Stimulated activated CD8-positive, alpha-beta memory T cell treated with anti-CD3 and anti-CD28 coated beads, Interleukin-7, amount 100 ng/mL, for 1 hour (primary cell): ENCODE data around the gene TULP4.
"Not testable (repeated sequence)": the region's sequence is repeated elsewhere in the genome, so short reads cannot be mapped to it uniquely, and the experiment has no call there.

Experiments
- DNase-seq, 2 donors: peaks; one replicate each; pipeline ENCODE4 v3.0.0-alpha.2; 2020; ENCODE audit warnings: low read depth in 2 of 2

TULP4 gene

DNA sequence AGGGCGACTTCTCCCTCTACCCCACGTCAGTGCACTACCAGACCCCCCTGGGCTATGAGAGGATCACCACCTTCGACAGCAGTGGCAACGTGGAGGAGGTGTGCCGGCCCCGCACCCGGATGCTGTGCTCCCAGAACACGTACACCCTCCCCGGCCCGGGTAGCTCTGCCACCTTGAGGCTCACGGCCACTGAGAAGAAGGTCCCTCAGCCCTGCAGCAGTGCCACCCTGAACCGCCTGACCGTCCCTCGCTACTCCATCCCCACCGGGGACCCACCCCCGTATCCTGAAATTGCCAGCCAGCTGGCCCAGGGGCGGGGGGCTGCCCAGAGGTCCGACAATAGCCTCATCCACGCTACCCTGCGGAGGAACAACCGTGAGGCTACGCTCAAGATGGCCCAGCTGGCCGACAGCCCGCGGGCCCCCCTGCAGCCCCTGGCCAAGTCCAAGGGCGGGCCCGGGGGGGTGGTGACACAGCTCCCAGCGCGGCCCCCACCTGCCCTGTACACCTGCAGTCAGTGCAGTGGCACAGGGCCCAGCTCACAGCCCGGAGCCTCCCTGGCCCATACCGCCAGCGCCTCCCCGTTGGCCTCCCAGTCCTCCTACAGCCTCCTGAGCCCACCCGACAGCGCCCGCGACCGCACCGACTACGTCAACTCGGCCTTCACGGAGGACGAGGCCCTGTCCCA, 190.1 kb downstream of the TULP4 start:
- no peak for DNase-seq

DNA sequence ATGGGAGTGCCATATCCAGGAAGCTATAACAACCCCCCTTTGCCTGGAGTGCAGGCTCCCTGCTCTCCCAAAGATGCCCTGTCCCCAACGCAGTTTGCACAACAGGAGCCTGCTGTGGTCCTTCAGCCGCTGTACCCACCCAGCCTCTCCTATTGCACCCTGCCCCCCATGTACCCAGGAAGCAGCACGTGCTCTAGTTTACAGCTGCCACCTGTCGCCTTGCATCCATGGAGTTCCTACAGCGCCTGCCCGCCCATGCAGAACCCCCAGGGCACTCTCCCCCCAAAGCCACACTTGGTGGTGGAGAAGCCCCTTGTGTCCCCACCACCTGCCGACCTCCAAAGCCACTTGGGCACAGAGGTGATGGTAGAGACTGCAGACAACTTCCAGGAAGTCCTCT, 191.0 kb downstream of the TULP4 start:
- no peak for DNase-seq

DNA sequence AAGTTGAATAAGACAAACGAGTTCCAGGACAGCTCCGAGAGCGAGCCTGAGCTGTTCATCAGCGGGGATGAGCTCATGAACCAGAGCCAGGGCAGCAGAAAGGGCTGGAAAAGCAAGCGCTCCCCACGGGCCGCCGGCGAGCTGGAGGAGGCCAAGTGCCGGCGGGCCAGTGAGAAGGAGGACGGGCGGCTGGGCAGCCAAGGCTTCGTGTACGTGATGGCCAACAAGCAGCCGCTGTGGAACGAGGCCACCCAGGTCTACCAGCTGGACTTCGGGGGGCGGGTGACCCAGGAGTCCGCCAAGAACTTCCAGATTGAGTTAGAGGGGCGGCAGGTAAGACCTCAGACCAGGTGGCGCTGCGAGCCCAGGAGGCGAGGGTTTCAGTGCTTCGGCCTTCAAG, 191.6 kb downstream of the TULP4 start:
- no peak for DNase-seq

DNA sequence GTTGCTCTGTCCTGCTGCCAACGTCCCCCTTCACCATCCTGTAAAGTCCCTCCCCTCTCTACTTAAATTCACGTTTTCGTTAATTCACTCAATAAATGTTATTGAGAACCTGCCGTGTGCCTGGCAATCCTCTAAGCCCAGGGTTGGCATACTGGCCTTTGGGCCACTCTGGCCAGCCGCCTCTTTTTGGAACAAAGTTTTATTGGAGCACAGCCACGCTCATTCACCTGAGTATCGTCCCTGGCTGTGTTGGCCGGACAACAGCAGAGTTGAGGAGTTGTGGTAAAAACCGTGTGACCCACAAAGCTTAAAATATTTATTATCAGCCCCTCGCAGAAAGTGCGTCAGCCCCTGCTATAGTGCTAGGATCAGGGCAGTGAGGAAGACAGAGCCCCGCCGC, 192.9 kb downstream of the TULP4 start:
- DNase-seq = no peak

DNA sequence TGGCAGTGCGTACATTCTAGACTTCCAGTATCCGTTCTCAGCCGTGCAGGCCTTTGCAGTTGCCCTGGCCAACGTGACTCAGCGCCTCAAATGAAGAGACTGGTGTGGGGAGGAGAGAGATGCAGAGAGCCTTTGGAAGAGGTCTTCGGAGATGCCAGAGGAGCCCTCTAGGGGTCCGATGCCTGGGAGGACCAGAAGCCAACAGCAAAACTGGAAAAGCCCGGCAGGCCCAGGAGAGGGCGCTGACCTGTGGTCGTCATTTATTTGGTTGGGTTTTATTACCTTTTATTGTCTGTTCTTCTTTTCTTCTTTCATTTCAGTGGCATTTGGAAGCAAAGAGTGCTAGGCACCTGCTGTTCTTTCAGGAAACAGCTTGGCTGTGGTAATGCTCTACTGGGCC, 194.3 kb downstream of the TULP4 start:
- no peak for DNase-seq

DNA sequence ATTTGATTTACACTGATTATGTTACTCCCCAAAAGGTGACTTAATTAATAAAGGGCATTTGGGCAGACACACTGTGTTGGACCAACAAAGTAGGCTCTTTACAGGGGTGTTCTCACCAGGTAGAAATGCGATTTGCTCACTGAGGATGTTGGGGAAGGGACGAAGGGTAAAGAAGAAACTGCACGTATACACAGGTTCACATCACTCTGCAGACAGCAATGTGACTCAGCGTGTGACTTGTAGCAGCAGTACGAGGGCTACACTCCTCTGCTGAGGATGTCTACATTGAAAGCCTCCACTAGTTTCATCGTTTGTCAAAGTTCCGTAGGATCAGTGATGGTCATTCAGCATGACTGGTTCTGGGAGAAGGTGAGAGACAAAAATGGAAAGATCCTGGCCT, 194.9 kb downstream of the TULP4 start:
- DNase-seq = no peak

DNA sequence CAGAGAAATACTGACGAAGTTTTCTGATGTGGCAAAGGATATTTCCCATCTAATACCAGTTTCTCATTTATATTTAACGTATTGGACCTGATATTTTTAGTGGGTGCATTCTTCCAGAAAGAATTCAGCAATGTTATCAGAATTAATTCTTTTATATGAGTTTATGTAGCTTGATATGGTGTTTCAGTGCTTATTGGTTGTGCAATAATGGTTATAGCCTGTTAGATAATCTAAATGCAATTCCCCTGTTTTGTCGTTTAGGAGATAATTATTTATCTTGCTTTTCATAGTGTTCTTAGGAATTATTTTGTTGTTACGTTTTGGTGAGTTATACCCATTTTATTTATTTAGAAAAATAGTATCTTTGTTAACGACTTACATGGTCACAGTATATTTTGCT, 196.2 kb downstream of the TULP4 start:
- DNase-seq = no peak

DNA sequence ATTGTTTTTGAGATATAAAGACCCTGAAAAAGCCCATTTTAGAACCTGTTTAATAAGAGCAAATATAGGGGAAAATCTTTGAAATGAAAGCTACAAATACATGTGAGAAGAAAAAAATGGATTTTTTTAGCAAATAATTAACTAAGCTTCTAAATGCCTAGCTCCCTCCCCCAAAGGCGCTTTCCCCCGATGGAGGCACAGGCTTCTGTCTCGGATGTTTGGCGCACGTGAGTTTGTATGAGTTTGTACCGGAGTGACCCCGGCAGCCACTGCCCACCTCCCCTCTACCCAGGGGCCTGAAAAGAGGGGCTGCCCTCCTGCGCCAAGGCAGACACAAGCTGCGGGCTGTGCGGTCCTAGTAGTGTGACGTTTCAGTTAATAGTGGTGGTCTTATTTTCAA, 197.2 kb downstream of the TULP4 start:
- no peak for DNase-seq

DNA sequence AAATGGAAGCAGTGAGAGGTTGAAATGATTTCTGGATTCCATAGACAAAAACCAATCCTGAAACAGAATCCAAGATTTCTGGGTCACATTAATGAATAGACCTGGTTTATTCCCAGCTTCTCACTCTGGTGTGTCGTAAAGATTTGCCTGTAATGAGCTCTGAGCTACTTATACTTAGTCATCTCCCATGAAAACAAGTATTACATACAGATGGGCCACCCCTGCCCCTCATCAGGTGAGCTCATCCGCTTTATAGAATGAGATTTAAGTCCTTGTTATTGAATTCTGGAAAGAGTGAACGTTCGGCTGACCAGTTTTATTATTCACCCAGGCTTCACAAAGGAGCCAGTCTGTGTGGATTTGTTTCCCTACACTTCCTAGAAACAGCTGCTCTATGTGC, 200.5 kb downstream of the TULP4 start:
- no peak for DNase-seq

DNA sequence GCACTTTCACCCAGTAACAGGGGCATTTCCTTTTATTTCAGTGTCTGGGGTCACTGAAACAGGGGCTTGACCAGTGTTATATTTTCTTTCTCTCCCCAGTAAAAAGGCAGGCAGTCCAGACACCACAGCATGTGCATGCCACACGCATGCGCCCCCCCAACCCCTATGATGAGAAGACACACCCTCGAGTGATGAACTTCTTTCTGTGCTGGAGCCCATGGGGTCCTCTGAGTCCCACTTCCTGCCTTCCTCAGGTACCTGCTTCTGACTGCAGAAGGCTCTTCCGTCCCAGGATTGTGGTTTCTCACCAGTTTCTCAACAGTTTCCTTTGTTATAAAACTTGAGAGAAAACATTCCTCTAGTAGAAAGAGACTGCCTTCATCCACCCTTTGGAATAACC, 201.9 kb downstream of the TULP4 start:
- no peak for DNase-seq

DNA sequence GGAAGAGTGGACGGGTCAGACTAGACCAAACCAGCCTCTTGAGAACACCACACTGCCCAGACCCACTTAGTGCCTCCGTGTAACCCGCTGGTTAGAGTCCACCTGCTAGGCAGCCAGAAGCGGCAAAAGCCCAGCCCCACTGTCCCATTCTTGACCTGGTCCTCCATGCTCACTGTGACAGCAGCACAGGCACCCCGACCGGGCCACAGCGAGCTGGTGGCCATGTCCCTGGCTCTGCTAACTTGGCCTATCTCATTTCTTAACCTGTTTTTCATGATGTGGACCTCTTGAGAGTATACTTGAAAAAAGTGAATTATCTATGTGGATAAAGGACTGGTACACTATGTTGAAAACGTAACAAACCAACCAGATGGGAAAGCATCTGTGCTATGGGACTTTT, 202.7 kb downstream of the TULP4 start:
- DNase-seq = no peak

DNA sequence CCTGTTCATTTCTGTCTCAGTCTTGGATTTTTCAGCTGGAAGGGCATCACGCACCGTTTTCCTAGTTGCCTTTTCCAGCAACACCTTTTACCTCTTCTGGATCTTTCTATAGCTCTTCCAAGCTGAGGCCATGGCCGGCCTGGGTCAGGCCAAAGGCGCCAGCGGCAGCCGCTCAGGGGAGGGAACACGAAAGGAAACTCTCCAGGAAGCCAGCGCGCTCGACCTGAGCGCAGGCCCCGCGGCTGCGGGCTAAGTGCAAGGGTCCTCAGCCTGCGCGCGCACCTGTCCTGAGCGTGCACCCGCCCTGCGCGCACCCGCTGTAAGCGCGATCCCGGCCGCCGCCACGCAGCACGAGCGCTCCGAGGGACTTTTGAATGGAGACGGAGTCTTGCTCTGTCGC, 203.8 kb downstream of the TULP4 start:
- DNase-seq = no peak

DNA sequence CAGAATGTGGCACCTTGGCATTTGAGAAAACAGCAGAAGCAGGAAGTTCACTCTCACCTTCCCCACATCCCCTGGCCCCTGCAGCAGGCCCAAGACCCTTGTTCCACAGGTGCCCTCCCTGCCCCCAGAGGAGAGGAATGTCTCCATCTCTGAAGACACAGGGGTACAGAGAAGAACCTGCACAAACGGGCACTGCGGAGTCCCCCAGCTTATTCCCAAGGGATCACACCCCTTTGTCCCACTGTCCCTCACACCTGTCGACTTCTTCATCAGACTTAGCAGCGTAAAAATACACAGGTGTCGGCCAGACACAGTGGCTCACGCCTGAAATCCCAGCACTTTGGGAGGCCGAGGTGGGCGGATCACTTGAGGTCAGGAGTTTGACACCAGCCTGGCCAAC, 204.8 kb downstream of the TULP4 start:
- no peak for DNase-seq

DNA sequence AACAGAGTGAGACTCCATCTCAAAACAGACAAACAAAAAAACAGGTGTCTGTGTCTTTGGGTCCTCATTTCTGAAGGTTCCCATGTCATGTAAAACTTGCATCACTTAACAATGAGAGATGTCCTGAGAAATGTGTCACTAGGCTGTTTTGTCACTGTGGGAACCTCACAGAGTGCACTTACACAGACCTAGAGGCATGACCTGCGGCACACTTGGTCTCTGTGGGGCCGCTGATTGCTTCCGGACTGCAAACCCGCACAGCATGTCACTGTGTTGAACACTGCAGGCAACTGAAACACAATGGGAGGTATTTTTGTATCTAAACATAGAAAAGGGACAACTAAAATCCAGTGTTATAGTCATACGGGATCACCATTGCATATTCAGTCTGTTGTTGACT, 205.3 kb downstream of the TULP4 start:
- DNase-seq = no peak

DNA sequence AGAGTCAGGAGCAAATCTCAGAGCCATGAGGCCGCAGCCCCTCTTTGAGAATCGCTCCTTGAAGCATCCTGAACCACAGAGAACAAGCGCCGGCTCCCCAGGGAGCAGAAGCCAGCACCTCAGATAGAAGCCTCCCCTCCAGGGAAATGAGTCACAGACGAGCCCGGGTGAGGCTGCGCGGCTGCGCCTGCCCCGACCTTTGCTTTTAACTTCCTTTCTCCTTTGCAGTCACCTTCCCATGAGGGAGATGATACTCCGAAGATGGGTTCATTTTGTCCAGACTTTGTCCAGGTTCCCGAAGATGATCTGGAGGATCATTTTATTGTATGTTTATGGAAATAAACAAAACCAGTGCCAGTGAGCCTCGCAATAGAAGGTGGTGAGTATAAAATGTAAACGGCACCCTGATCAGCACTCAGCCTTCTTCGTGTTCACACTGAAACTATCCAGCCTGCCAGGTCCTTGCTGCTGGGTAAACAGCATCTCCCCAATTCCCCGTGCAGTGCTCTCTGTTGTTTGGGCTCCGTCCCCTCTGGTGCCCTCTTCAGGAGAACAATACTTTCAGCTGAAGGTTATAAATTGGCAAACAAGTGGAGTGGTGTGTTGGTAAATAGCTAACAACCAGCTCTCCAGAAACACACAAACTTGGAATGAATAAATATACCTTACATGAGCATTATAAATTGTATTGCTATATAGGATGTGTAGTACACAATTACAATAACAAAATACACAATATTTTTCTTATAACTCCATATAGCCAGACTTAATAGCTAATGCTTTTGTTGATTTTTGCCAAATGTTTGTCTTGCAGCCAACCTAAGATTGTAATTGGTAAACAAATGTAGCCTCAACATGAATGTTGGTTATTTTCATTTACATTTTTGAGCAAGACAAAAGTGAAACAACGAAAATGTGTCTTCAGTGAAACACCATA, 206.2 kb downstream of the TULP4 start:
- no peak for DNase-seq

DNA sequence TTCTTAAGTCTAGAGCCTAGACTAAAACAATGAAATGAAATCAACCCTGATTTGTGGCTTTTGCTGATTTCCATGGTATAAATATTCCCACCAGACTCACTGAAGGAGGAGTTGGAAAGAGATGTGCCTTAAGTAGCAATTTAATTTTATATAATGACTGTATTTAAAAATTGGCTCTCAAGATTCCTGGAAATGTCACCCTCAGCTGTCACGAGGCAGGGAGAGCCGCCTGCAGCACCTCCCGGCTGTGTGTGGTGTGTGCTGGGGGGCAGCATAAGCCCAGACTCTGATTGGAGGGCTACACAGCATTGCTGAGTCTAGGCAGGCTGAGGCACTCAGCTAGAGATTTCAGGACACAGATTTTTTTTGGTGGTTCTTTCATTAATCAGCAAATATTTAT, 207.0 kb downstream of the TULP4 start:
- no peak for DNase-seq

DNA sequence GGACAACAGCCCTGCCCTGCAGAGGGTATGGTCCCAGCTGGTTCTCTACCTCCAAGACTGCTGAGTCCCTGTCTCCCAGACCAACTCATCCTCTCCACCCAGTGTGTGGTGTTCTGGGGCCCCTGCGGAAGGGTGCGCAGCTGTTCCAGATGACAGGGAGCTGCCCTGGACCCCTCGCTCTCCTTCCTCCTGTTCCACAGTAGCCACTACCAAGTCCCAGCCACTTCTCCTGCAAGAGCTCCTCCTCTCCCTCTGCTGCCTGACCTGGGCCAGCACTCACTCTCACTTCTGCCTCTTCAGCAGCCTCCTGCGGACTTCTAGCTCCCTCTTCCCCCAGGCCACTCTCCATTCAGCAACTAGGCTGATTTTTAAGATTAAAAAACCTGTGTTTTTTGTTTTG, 207.5 kb downstream of the TULP4 start:
- DNase-seq = no peak

DNA sequence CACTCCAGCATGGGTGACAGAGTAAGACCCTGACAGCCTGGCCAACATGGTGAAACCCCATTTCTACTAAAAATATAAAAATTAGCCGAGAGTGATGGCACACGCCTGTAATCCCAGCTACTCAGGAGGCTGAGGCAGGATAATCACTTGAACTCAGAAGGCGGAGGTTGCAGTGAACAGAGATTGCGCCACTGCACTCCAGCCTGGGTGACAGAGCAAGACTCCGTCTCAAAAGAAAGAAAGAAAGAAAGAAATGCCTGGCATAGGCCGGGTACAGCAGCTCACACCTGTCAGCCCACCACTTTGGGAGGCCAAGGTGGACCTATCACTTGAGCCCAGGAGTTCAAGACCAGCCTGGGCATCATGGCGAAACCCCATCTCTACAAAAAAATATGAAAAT, 208.7 kb downstream of the TULP4 start:
- DNase-seq = not testable (repeated sequence)

DNA sequence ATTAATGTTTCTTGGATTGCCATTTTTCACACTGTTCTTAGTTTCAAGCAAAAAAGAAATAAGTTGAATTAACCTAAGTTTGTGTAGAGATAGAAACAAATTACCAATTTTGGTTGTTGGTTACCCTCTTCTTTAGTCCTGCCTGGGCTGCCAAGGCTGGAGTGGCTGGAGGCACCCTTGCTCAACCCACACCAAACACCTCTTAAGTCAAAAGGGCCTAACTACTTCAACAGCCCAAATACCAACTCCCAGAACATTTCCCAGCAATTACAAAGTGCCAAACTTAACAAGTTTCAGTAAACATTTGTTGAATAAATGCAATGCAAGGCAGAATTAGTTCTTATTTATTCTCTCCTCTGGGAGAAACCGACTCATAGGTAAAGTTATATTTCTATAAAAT, 209.5 kb downstream of the TULP4 start:
- DNase-seq = no peak

DNA sequence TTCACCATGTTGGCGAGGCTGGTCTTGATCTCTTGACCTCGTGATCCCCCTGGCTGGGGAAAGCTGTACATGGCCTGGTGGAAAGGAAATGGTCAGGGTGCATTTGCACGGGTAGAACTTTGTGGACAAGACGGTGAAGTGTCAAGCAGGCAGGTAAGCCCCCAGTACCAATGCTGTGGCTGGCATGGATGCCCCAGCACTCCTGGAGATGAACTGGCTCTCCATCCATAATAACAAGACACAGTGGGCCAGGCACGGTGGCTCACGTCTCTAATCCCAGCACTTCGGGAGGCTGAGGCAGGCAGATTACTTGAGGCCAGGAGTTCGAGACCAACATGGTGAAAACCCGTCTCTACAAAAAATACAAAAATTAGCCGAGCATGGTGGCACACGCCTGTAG, 210.4 kb downstream of the TULP4 start:
- no peak for DNase-seq

DNA sequence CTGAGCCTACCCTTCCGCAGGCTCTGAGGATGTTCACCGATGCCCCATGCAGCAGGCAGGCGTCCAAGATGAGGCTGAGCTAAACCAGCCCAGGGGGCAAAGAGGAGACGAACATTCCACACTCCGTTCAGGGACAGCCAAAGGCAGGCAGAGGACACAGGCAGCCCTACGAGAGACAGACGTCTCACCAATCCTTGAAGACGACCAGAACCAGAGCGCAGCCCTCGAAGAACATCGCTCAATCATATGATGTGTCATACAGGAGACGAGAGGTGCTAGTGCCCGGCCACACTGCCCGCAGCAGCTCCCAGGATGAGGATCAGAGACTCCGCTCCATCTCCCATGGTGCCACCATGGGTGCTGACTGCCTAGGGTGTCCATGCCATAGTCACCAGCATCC, 212.0 kb downstream of the TULP4 start:
- no peak for DNase-seq

DNA sequence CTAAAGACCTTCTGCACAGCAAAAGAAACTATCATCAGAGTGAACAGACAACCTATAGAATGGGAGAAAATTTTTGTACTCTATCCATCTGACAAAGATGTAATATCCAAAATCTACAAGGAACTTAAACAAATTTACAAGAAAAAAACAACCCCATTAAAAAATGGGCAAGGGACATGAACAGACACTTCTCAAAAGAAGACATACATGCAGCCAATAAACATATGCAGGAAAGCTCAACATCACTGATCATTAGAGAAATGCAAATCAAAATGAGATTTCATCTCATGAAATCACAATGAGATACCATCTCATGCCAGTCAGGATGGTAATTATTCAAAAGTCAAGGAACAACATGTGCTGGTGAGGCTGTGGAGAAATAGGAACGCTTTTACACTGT, 215.6 kb downstream of the TULP4 start:
- not testable (repeated sequence) for DNase-seq

DNA sequence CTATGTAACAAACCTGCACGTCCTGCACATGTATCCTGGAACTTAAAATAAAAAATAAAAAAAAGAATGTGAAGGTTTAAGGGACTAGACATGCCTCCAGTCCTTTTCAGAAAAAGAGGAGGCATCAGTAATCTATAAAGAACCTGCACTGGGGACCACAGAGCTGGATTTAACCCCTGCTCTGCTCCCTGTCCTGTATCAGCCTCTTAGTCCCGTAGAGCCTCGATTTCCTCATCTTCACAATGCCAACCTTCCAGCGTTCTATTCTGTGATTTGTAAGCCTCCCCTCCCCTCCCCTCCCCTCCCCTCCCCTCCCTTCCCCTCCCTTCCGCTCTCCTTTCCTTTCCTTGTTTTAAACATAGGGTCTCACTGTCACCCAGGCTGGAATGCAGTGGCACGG, 216.6 kb downstream of the TULP4 start:
- no peak for DNase-seq
